Calu3 (cell line): ENCODE results near the gene ATG9A. TPM values are rescaled to one million over a fixed set of nuclear protein-coding genes. Genes with fewer than 3 reads are reported as not detected.

Source experiments
- BruUV-seq: library from RNA; stranded (reverse); fragments of 400-500 nt; replicated peaks from 2 replicates; lab custom pipeline; 2021; lab: Mats Ljungman, UMichigan
- CTCF ChIA-PET: fragments of 300-600 bp; sonication (Branson Sonifier 250); formaldehyde crosslinking; loops from one replicate; lab custom pipeline; 2022; ENCODE audit warnings: antibody characterized with exemption; lab: Charles Lee
- DNase-seq: peaks from one replicate; pipeline ENCODE4 v3.0.0; 2022
- H3K27ac Mint-ChIP-seq: one replicate; pipeline ENCODE4 v1.8.0; 2022; ENCODE audit warnings: mixed read lengths; ENCODE audit not compliant: unreplicated experiment
- H3K27me3 Mint-ChIP-seq: one replicate; pipeline ENCODE4 v1.8.0; 2022; ENCODE audit warnings: mixed read lengths; ENCODE audit not compliant: unreplicated experiment
- H3K36me3 Mint-ChIP-seq: one replicate; pipeline ENCODE4 v1.8.0; 2022; ENCODE audit warnings: mild to moderate bottlenecking, moderate library complexity, mixed read lengths; ENCODE audit not compliant: insufficient read depth, unreplicated experiment
- H3K4me1 Mint-ChIP-seq: one replicate; pipeline ENCODE4 v1.8.0; 2022; ENCODE audit warnings: mild to moderate bottlenecking, low read depth, mixed read lengths; ENCODE audit not compliant: unreplicated experiment
- H3K4me3 Mint-ChIP-seq: one replicate; pipeline ENCODE4 v1.8.0; 2022; ENCODE audit warnings: mild to moderate bottlenecking, low read depth, moderate library complexity, mixed read lengths; ENCODE audit not compliant: unreplicated experiment
- H3K9me3 Mint-ChIP-seq: one replicate; pipeline ENCODE4 v1.8.0; 2022; ENCODE audit warnings: low read depth, mixed read lengths; ENCODE audit not compliant: unreplicated experiment
- CTCF ChIP-seq: fragments of 200-600 bp; IDR thresholded peaks from one replicate; pipeline ENCODE4 v1.8.0; 2022; ENCODE audit warnings: antibody characterized with exemption; ENCODE audit not compliant: unreplicated experiment
- intact Hi-C: fragments of 100-400 bp; cut with micrococcal nuclease; formaldehyde crosslinking; loops from one replicate; pipeline ENCODE4 v1.10.0; 2022; ENCODE audit not compliant: unreplicated experiment
- total RNA-seq: library from RNA; stranded (reverse); gene quantifications from 2 replicates; pipeline ENCODE4 v1.2.3, GENCODE V29; 2022

Gene ATG9A
- total RNA-seq, 1 experiment from 2014 or later: 42.4 TPM

GRCh38 chr2:219271021-219271420 is 41.6 kb upstream of the ATG9A start:
- TF ChIP-seq CTCF: no peak
- CTCF ChIA-PET: interaction anchor here (0.6 kb wide), 1 partner anchor 38 kb away, joined by 8 read pairs; no protein-coding TSS in a partner anchor
- no peak overlapping the region for H3K27ac Mint-ChIP-seq
- DNase-seq: no peak
- H3K27me3 Mint-ChIP-seq: no peaks in the 10 kb centered on the region
- H3K4me1 Mint-ChIP-seq: peaks cover 29% of the 10 kb centered on the region
- no peaks in the 10 kb centered on the region for H3K9me3 Mint-ChIP-seq
- peaks cover 13% of the 10 kb centered on the region for H3K36me3 Mint-ChIP-seq
- no peak overlapping the region for H3K4me3 Mint-ChIP-seq
- no TSS peak for BruUV-seq
- intact Hi-C loops: no loop called here

- BruUV-seq: no TSS peak
- no peak for DNase-seq
- CTCF ChIA-PET: no interaction called here
- intact Hi-C loops: no loop called here
- H3K27ac Mint-ChIP-seq: no peak overlapping the region
- H3K36me3 Mint-ChIP-seq: peaks cover 13% of the 10 kb centered on the region
- H3K4me3 Mint-ChIP-seq: no peak overlapping the region
- H3K27me3 Mint-ChIP-seq: no peaks in the 10 kb centered on the region
- no peaks in the 10 kb centered on the region for H3K9me3 Mint-ChIP-seq
- no peak for TF ChIP-seq CTCF
- peaks cover 26% of the 10 kb centered on the region for H3K4me1 Mint-ChIP-seq
Measured at GRCh38 chr2:219270055-219270372, 40.6 kb upstream of the ATG9A start.

- intact Hi-C loops: no loop called here
- TF ChIP-seq CTCF: no peak
- Mint-ChIP-seq H3K4me3 (no peak overlapping the region), H3K4me1 (peaks cover 21% of the 10 kb centered on the region), H3K9me3 (no peaks in the 10 kb centered on the region), H3K27ac (no peak overlapping the region), H3K36me3 (peaks cover 9% of the 10 kb centered on the region), H3K27me3 (no peaks in the 10 kb centered on the region)
- no TSS peak for BruUV-seq
- DNase-seq: peak; percentile 33
- CTCF ChIA-PET: no interaction called here
Measured at GRCh38 chr2:219269362-219270054, 40.1 kb upstream of the ATG9A start.

GRCh38 chr2:219268294-219268693 is 38.9 kb upstream of the ATG9A start:
- no peak for TF ChIP-seq CTCF
- peaks cover 10% of the 10 kb centered on the region for H3K4me1 Mint-ChIP-seq
- no TSS peak for BruUV-seq
- intact Hi-C loops: no loop called here
- H3K4me3 Mint-ChIP-seq: no peak overlapping the region
- no peaks in the 10 kb centered on the region for H3K36me3 Mint-ChIP-seq
- CTCF ChIA-PET: no interaction called here
- no peak overlapping the region for H3K27ac Mint-ChIP-seq
- no peak for DNase-seq
- no peaks in the 10 kb centered on the region for H3K9me3 Mint-ChIP-seq
- H3K27me3 Mint-ChIP-seq: no peaks in the 10 kb centered on the region
